Measurements from ENCODE around the gene CEP170B.

CEP170B gene

DNA sequence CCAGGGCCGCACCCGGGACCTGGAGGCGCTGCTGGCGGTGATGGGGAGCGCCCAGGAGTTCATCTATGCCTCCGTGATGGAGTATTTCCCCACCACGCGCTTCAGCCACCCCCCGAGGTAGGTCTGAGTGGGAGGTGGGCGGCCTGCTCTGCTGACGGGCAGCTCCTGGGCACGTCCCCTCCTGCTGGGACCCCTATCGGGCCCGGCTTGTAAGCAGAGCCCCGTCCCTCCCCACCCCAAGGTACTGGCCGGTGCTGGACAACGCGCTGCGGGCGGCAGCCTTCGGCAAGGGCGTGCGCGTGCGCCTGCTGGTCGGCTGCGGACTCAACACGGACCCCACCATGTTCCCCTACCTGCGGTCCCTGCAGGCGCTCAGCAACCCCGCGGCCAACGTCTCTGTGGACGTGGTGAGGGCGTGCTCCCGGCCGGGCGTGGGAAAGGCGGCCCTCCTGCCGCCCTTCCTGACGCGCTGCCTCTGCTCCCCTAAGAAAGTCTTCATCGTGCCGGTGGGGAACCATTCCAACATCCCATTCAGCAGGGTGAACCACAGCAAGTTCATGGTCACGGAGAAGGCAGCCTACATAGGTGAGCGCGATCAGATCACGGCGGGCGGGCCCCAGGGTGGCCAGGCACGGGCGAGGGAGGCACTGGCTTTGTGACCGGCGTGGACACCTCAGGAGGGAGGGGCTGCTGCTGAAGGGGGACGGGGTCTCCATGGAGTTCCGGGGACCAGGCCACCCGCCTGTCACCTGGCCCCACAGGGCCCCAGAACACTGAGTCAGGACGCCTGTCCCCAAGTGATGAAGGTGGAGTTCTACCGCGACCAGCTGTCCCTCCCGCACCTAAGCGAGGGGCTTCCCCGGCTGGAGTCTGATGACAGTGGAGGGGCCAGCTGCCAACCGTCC lies 67.0 kb downstream of the CEP170B start:
- TF ChIP-seq FOXM1 (IDR thresholded peaks at IDR 0.05; ENCODE audit: borderline replicate concordance, low read depth) = no peak
- TF ChIP-seq ZBTB7A (IDR thresholded peaks at IDR 0.05; ENCODE audit: low read depth) = no peak
- no peak for TF ChIP-seq NFIC (IDR thresholded peaks at IDR 0.05)
- TF ChIP-seq TAF1 (IDR thresholded peaks at IDR 0.05; ENCODE audit: low read depth) = no peak
- TF ChIP-seq YY1 (IDR thresholded peaks at IDR 0.05; ENCODE audit: low read depth) = no peak
- no peak for TF ChIP-seq CEBPB (IDR thresholded peaks at IDR 0.05)
- TF ChIP-seq, protein P1, sequence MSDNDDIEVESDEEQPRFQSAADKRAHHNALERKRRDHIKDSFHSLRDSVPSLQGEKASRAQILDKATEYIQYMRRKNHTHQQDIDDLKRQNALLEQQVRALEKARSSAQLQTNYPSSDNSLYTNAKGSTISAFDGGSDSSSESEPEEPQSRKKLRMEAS (IDR thresholded peaks at IDR 0.05) = no peak
- TF ChIP-seq, protein P2, sequence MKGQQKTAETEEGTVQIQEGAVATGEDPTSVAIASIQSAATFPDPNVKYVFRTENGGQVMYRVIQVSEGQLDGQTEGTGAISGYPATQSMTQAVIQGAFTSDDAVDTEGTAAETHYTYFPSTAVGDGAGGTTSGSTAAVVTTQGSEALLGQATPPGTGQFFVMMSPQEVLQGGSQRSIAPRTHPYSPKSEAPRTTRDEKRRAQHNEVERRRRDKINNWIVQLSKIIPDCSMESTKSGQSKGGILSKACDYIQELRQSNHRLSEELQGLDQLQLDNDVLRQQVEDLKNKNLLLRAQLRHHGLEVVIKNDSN (IDR thresholded peaks at IDR 0.05) = no peak
- TF ChIP-seq EP300 (IDR thresholded peaks at IDR 0.05; ENCODE audit: borderline replicate concordance) = no peak
- no peak for TF ChIP-seq RAD21 (IDR thresholded peaks at IDR 0.05; ENCODE audit: low read depth)
- TF ChIP-seq CREB1 (IDR thresholded peaks at IDR 0.05; ENCODE audit: low read depth) = no peak
- TF ChIP-seq TCF12 (IDR thresholded peaks at IDR 0.05; ENCODE audit: low read depth) = no peak
- TF ChIP-seq TEAD4 (IDR thresholded peaks at IDR 0.05) = no peak
- TF ChIP-seq, protein P3, sequence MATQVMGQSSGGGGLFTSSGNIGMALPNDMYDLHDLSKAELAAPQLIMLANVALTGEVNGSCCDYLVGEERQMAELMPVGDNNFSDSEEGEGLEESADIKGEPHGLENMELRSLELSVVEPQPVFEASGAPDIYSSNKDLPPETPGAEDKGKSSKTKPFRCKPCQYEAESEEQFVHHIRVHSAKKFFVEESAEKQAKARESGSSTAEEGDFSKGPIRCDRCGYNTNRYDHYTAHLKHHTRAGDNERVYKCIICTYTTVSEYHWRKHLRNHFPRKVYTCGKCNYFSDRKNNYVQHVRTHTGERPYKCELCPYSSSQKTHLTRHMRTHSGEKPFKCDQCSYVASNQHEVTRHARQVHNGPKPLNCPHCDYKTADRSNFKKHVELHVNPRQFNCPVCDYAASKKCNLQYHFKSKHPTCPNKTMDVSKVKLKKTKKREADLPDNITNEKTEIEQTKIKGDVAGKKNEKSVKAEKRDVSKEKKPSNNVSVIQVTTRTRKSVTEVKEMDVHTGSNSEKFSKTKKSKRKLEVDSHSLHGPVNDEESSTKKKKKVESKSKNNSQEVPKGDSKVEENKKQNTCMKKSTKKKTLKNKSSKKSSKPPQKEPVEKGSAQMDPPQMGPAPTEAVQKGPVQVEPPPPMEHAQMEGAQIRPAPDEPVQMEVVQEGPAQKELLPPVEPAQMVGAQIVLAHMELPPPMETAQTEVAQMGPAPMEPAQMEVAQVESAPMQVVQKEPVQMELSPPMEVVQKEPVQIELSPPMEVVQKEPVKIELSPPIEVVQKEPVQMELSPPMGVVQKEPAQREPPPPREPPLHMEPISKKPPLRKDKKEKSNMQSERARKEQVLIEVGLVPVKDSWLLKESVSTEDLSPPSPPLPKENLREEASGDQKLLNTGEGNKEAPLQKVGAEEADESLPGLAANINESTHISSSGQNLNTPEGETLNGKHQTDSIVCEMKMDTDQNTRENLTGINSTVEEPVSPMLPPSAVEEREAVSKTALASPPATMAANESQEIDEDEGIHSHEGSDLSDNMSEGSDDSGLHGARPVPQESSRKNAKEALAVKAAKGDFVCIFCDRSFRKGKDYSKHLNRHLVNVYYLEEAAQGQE (IDR thresholded peaks at IDR 0.05; ENCODE audit: low read depth) = no peak
- no peak for TF ChIP-seq EGR1 (IDR thresholded peaks at IDR 0.05)

DNA sequence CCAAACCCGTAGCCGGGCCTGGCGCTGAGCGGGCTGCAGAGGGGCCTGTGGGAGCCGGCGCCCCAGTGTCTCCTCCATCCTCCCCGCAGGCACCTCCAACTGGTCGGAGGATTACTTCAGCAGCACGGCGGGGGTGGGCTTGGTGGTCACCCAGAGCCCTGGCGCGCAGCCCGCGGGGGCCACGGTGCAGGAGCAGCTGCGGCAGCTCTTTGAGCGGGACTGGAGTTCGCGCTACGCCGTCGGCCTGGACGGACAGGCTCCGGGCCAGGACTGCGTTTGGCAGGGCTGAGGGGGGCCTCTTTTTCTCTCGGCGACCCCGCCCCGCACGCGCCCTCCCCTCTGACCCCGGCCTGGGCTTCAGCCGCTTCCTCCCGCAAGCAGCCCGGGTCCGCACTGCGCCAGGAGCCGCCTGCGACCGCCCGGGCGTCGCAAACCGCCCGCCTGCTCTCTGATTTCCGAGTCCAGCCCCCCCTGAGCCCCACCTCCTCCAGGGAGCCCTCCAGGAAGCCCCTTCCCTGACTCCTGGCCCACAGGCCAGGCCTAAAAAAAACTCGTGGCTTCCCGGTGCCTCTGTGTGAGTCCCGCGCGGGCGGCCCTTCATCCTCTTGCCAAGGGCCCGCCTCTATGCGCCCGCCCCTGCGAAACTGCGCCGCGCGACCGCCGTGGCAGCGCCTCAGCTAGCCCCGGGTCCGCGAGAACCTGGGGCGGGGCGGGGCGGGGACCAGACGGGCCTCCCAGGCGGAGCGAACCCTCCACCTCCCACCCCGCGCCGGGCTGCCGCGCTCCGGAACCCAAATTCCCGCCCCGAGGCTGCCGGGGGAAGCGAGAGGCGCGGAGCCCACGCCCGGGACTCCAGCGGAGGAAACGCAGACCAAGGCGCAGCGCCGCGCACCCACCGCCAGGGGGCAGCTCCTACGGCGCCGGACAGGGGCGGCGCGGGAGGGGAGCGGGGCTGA lies 67.9 kb downstream of the CEP170B start:
- TF ChIP-seq, protein P3 (IDR thresholded peaks at IDR 0.05; ENCODE audit: low read depth) = no peak
- TF ChIP-seq, protein P1 (IDR thresholded peaks at IDR 0.05) = peak; percentile 57
- TF ChIP-seq YY1 (IDR thresholded peaks at IDR 0.05; ENCODE audit: low read depth) = peak; percentile 38; the same call in 1 of the 2 replicates
- no peak for TF ChIP-seq CREB1 (IDR thresholded peaks at IDR 0.05; ENCODE audit: low read depth)
- peak; percentile 35; the same call in 1 of the 2 replicates for TF ChIP-seq EP300 (IDR thresholded peaks at IDR 0.05; ENCODE audit: borderline replicate concordance)
- TF ChIP-seq ZBTB7A (IDR thresholded peaks at IDR 0.05; ENCODE audit: low read depth) = peak; percentile 68
- TF ChIP-seq NFIC (IDR thresholded peaks at IDR 0.05) = no peak
- peak; percentile 18; the same call in 1 of the 2 replicates for TF ChIP-seq TEAD4 (IDR thresholded peaks at IDR 0.05)
- TF ChIP-seq, protein P2 (IDR thresholded peaks at IDR 0.05) = peak; percentile 47; the same call in 1 of the 2 replicates
- TF ChIP-seq TAF1 (IDR thresholded peaks at IDR 0.05; ENCODE audit: low read depth) = no peak
- no peak for TF ChIP-seq FOXM1 (IDR thresholded peaks at IDR 0.05; ENCODE audit: borderline replicate concordance, low read depth)
- 0 out of 2 replicates have a peak, but pooled peaks have one; percentile 22 for TF ChIP-seq EGR1 (IDR thresholded peaks at IDR 0.05)
- TF ChIP-seq CEBPB (IDR thresholded peaks at IDR 0.05) = no peak
- TF ChIP-seq TCF12 (IDR thresholded peaks at IDR 0.05; ENCODE audit: low read depth) = peak; percentile 48; the same call in 1 of the 2 replicates
- peak; percentile 58; the same call in 1 of the 2 replicates for TF ChIP-seq RAD21 (IDR thresholded peaks at IDR 0.05; ENCODE audit: low read depth)

DNA sequence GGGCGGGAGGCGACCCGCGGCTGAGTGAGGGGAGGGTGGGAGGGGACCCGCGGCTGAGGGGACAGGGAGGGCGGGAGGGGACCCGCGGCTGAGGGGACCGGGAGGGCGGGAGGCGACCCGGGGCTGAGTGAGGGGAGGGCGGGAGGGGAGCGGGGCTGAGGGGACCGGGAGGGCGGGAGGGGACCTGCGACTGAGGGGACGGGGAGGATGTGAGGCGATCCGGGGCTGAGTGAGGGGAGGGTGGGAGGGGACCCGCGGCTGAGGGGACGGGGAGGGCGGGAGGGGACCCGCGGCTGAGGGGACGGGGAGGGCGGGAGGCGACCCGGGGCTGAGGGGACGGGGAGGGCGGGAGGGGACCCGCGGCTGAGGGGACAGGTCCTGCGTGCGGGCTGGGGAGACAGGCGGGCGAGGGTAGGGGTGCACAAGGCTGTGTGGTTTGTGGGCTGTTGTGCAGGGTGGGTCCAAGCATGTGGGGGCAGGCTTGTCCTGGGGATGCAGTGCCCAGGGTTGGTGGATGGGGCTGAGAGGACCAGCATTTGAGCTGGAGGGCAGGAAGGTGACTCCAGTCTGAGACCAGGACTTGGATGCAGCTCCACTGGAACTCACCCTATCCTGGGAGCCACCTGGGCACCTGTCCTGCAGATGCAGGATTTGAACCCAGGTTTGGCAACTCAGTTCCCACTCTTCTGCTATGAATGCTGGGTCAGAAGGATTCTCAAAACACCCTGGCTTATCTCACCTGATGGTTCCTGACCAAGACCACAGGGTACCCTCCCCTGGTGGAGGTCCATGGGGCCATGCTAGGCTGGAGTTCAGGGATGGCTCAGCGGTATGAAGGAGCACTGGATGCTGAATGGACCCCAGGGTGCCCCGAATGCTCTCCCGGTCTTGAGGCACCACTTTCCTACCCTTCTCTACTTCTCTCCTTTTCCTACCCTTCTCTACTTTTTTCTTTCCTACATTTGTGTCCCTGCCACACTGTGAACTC lies 69.0 kb downstream of the CEP170B start:
- TF ChIP-seq TAF1 (IDR thresholded peaks at IDR 0.05; ENCODE audit: low read depth) (no peak), YY1 (IDR thresholded peaks at IDR 0.05; ENCODE audit: low read depth) (no peak), FOXM1 (IDR thresholded peaks at IDR 0.05; ENCODE audit: borderline replicate concordance, low read depth) (no peak), TCF12 (IDR thresholded peaks at IDR 0.05; ENCODE audit: low read depth) (no peak), TEAD4 (IDR thresholded peaks at IDR 0.05) (no peak), EP300 (IDR thresholded peaks at IDR 0.05; ENCODE audit: borderline replicate concordance) (no peak), CREB1 (IDR thresholded peaks at IDR 0.05; ENCODE audit: low read depth) (no peak), NFIC (IDR thresholded peaks at IDR 0.05) (no peak), EGR1 (IDR thresholded peaks at IDR 0.05) (no peak), CEBPB (IDR thresholded peaks at IDR 0.05) (no peak), RAD21 (IDR thresholded peaks at IDR 0.05; ENCODE audit: low read depth) (no peak), ZBTB7A (IDR thresholded peaks at IDR 0.05; ENCODE audit: low read depth) (no peak)
- TF ChIP-seq, protein P1 (IDR thresholded peaks at IDR 0.05) = no peak
- TF ChIP-seq, protein P3 (IDR thresholded peaks at IDR 0.05; ENCODE audit: low read depth) = no peak
